Measurements from ENCODE around the gene SNAPC1.

The SNAPC1 gene

DNA sequence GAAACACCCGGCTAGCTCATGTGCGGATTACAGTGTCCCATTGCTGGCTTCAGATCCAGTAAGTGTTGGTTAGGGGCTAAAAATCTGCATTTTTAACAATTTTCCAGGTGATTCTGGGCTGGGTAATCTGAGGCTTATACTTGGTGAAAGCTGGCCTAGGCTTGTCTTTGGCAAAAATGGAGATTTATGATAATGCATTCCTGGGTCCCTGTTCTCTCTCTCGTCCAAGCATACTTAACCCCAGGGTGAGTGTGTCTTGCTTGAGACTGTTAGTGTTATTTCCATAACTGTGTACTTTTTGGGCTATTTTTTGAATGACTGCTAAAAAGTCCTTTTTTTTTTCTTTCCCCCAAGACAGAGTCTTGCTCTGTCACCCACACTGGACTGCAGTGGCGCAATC, 43.2 kb downstream of the SNAPC1 start:
- DNase-seq (ENCODE audit: low read depth in 1 of 2, low spot score in 1 of 2), result no peak

DNA sequence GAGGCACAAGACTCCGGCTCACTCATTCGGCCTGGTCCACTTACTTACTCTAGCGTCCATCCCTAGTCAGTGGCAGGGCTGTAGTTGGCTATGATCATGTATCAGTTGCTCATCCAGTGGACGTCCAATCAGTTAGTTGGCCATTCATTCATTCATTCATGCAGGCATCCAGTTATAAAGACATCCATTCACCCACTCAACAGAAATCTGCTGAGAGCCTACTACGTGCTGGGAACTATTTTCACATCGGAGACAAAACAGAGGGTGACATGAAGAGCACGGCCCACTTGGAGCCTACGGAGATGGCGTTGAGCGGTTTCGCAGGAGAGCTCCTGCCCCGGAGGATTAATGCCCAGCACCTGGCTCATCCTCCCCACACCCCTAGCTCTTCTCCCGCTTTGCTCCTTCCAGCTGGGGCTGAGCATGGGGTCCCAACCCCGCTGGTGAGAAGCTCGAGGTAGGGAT, 49.7 kb downstream of the SNAPC1 start:
- DNase-seq (ENCODE audit: low read depth in 1 of 2, low spot score in 1 of 2), result no peak

DNA sequence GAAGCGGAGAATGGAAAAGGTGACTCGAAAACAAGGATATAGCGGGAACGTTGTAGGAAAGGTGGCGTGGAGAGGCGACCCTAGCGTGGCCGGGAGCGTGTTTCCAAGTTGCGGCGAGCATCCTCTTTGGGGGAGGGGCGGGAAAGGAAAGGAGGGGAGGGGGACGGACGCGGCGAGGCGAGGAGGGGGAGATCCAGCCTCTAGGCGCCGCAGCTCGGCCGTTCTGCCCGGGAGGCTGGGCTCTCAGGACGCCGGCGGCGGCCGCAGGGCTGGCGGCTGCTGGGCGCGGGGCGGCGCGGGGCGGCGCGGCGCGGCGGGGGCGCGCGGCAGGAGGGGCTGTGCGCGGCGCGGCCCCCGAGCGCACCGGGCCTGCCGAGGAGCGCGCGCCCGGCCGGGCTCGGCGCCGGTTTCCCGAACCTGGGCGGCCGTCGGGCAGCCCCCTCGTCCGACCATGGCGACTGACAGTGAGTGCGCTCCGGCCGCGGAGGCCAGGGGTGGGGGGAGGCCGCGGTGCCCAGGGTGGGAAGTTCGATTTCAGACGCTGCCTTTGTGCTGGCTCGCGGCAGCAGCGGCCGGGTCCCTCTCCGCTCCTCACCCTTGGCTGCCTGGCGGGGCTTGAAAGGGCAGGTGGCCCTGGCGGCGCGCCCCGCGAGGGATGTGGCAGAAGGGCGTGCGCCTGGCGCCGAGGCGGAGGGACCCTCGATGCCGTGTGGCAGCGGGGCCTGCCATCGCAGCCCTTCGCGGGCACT, 50.3 kb downstream of the SNAPC1 start, which contains the start of gene SYT16:
TSS of gene SYT16 (plus strand) at position 357 of the 749 bp plus-strand sequence.
- DNase-seq (ENCODE audit: low read depth in 1 of 2, low spot score in 1 of 2), result no peak

DNA sequence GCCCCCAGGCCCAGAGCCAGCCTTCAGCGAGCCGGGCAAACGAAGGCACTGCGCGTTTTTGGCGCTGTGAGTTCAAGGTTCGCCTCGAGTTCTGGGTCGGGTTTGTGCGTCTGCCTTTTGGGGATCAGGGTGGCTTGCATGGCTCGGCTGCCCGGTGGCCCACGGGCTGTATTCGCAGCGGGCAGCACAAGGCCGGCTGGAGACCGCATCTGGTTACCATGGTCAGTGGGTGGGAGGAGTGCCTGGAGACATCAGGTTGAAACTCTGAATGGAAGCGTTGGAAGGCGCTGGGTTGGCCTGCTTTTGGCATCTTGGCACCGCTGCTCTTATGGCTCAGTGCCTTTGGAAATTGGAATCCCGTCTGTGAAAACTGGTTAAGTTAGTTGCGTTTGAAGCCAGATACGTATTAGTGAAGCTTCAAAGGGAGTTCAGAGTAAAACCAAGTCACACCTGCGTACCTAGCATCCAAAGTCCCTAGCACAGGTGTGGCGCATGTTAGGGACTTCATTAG, 50.9 kb downstream of the SNAPC1 start:
- DNase-seq (ENCODE audit: low read depth in 1 of 2, low spot score in 1 of 2), result no peak

DNA sequence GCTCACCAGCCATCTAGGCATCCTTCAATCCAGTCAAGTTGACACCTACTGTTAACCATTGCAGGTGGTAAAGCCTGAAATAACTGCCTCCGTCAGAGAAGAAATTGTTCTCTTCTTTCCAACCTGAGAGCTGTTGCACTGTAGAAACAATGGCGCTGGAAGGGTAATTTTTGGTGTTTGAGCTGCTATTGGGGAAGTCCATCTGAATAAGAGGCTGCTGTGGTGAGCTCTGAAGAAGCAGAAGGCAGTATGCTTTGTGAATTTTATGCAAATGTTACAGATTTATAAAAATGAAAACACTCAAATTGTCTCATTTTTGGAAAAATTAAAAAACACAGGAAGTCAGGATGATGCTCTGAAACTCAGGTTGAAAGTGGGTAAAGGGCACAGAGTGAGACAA, 60.2 kb downstream of the SNAPC1 start:
- DNase-seq (ENCODE audit: low read depth in 1 of 2, low spot score in 1 of 2), result no peak

DNA sequence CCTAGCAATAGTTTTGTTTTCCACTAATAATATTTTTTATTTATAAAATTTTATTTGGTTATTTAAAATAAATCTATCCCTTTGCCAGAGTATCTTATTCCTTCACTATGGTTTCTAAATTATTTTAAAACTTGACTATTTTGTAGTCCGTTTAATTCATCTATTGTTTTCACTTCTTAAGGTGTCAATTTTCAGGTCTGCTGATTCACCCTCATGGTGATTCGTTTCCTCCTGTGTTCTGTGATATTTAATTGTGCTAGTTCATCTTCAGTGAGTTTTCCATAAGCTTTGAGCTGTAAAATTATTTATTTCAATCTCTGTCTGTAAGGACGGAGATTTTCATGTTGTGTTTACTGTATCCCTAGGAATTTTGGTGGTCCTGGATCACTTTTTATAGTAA, 70.6 kb downstream of the SNAPC1 start:
- no peak for DNase-seq (ENCODE audit: low read depth in 1 of 2, low spot score in 1 of 2)

DNA sequence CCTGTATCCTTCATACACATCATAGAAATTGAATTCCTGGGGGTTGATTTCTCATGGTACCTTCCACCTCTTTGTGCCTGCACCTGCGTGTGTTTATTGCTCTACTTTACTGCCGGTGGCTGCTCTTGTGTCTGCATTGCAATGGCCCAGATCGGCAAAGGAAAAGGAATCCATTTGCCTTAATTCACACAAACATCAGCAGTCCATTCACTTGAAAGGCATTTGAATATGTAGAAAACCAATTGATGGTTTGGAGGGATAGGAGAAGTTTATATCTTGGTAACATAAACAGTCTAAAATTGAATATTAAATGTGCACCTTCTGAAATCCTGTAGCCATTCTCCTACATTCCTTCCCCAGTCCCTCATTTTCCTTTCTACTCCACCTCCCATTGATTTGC, 74.0 kb downstream of the SNAPC1 start:
- DNase-seq (ENCODE audit: low read depth in 1 of 2, low spot score in 1 of 2), result no peak

DNA sequence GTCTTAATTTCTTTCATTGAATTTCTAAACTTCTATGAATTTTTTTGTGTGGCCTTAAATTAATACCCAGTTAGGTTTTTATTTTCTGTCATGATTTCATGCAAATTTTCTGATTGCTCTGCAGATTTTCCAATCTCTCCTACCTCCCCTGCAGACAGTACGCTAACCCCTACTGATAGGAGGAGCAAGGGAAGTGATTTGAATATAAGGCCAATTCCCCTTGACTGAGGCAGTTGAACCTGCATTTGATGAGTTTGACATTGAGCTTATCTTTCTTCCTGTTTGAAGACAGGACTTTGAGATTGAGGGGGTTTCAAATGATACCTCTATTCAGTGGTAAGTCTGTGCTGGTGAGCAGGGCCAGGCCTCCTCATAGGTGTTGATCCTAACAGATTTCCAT, 74.6 kb downstream of the SNAPC1 start:
- DNase-seq (ENCODE audit: low read depth in 1 of 2, low spot score in 1 of 2), result no peak

DNA sequence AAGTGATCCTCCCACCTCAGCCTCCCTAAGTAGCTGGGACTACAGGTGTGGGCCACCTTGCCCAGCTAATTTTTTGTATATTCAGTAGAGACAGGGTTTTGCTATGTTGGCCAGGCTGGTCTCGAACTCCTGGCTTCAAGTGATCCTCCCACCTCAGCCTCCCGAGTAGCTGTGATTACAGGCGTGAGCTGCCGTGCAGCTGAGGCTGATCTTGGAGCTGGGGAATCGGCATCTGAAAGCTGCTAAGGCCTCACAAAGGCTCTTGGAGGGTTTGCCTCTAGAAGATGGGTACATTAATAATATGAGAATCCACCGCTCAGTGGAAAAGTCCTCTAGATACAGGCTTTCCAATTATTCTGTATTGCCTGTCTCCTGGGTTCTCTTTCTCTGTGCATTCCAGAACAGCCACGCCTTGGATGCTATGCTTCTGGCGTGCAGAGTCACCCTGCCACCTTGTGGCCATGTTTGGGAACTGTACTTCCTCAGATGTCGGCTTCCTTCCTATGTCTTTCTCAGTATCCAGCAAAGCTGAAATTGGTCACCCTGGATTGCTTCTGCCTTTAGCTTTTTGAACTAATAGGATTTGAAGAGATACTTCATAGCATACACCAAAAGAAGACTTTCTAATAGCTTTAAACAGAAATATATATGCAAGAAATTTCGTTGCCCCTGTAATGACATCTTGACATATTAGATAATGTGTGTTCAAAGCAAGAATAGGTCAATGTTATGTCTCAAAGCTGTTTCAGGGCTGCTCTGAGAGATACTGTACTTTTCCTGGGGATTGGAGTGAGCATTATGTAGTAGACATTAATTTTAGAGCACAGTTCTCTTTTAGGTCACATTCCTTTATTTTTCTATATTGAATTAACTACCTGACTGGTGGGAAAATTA, 75.4 kb downstream of the SNAPC1 start:
- DNase-seq (ENCODE audit: low read depth in 1 of 2, low spot score in 1 of 2), result peak; percentile 48 to 55

DNA sequence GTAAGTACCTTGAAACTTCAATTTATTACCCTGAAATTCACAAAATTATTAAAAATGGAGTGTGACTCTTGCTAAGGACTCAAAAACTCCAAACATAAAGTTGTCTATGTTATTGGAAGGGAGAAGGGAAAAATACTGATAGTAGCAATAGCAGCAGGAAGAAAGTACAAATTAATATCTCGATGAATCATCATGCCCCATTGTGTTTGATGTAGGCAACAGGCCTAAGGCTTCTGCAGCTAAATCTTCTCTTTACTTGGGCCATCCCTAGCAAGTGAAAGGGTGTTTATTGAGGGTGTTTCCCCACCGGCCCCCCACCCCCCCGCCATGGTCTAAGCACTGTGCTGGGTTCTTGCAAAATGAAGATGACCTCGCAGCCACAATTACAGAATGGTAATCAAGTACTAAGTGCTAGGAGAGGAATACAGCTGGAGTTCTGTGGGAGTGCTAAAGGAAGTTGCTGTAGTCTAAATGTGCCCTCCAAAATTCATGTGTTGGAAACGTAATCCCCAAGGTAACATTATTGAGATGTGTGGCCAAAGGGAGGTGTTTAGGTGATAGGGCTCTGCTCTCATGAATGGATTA, 76.5 kb downstream of the SNAPC1 start:
- no peak for DNase-seq (ENCODE audit: low read depth in 1 of 2, low spot score in 1 of 2)

DNA sequence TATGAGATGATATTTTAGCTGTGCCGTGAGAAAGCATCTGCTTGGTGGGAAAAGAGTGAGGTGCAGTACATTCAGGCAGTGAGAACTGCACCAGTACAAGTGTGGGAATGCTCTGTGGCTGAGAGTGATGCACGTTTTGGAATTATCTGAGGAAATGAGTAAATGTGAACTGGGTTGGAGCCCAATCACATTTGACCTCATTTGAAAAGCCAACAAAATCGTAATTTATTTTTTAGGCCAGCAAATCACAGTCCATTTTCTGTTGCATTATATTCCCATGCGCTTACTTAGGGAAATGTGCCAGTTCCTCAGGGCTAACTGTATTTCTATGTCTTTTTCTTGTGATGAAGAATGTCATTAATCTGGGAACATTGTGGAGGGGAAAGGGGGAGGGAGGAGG, 77.3 kb downstream of the SNAPC1 start:
- no peak for DNase-seq (ENCODE audit: low read depth in 1 of 2, low spot score in 1 of 2)

DNA sequence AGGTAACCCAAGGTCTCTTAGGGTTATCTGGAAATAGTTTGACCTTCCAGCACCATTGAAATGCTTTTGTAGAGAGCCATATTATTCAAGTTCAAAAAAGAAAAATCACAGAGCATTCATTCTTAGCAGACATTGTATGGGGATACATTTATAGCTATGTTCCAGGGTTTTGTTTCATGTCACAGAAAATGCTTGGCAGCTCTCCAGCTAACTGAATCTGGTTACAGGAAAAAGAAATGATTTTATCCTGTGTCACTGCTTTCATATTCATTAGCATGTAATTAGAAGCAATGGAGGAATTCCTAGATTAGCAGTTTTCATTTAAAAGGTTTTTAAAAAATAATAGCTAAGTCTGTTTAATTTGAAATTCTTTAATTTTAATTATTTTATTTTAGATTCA, 78.9 kb downstream of the SNAPC1 start:
- no peak for DNase-seq (ENCODE audit: low read depth in 1 of 2, low spot score in 1 of 2)
